ENCODE results near the gene SEC16A. TPM values are rescaled to one million over a fixed set of nuclear protein-coding genes. Genes with fewer than 3 reads are reported as not detected.

Gene SEC16A
- total RNA-seq, 1 donor from 2014 or later: 85.0 TPM

- H3K9me3 Mint-ChIP-seq (ENCODE audit: unreplicated experiment): no peaks in the 10 kb centered on the region
- no peak for DNase-seq (ENCODE audit: extremely low spot score, unreplicated experiment)
- TF ChIP-seq CTCF (IDR thresholded peaks at IDR 0.05): no peak
- peaks cover 7% of the 10 kb centered on the region for H3K36me3 Mint-ChIP-seq (ENCODE audit: unreplicated experiment)
- H3K4me1 Mint-ChIP-seq (ENCODE audit: unreplicated experiment): no peaks in the 10 kb centered on the region
- H3K4me3 Mint-ChIP-seq (ENCODE audit: unreplicated experiment): no peak overlapping the region
- H3K27me3 Mint-ChIP-seq (ENCODE audit: unreplicated experiment): no peaks in the 10 kb centered on the region
- no peak overlapping the region for H3K27ac Mint-ChIP-seq (ENCODE audit: unreplicated experiment)
These were observed 10.7 kb upstream of the SEC16A start for GRCh38 chr9:136493567-136493971.

- H3K4me1 Mint-ChIP-seq (ENCODE audit: unreplicated experiment): no peaks in the 10 kb centered on the region
- H3K36me3 Mint-ChIP-seq (ENCODE audit: unreplicated experiment): peaks cover 7% of the 10 kb centered on the region
- DNase-seq (ENCODE audit: extremely low spot score, unreplicated experiment): no peak
- no peaks in the 10 kb centered on the region for H3K27me3 Mint-ChIP-seq (ENCODE audit: unreplicated experiment)
- no peaks in the 10 kb centered on the region for H3K9me3 Mint-ChIP-seq (ENCODE audit: unreplicated experiment)
- H3K4me3 Mint-ChIP-seq (ENCODE audit: unreplicated experiment): no peak overlapping the region
- H3K27ac Mint-ChIP-seq (ENCODE audit: unreplicated experiment): no peak overlapping the region
- no peak for TF ChIP-seq CTCF (IDR thresholded peaks at IDR 0.05)
These were observed 10.2 kb upstream of the SEC16A start for GRCh38 chr9:136492978-136493522.

GRCh38 chr9:136489731-136490130, 6.9 kb upstream of the SEC16A start:
- H3K27me3 Mint-ChIP-seq (ENCODE audit: unreplicated experiment): no peaks in the 10 kb centered on the region
- no peak for TF ChIP-seq CTCF (IDR thresholded peaks at IDR 0.05)
- H3K4me1 Mint-ChIP-seq (ENCODE audit: unreplicated experiment): peaks cover 2% of the 10 kb centered on the region
- H3K4me3 Mint-ChIP-seq (ENCODE audit: unreplicated experiment): no peak overlapping the region
- H3K9me3 Mint-ChIP-seq (ENCODE audit: unreplicated experiment): no peaks in the 10 kb centered on the region
- H3K27ac Mint-ChIP-seq (ENCODE audit: unreplicated experiment): no peak overlapping the region
- peaks cover 2% of the 10 kb centered on the region for H3K36me3 Mint-ChIP-seq (ENCODE audit: unreplicated experiment)
- no peak for DNase-seq (ENCODE audit: extremely low spot score, unreplicated experiment)

- no peaks in the 10 kb centered on the region for H3K27me3 Mint-ChIP-seq (ENCODE audit: unreplicated experiment)
- no peak for DNase-seq (ENCODE audit: extremely low spot score, unreplicated experiment)
- peak; percentile 99 for TF ChIP-seq CTCF (IDR thresholded peaks at IDR 0.05)
- no peak overlapping the region for H3K4me3 Mint-ChIP-seq (ENCODE audit: unreplicated experiment)
- H3K9me3 Mint-ChIP-seq (ENCODE audit: unreplicated experiment): no peaks in the 10 kb centered on the region
- H3K4me1 Mint-ChIP-seq (ENCODE audit: unreplicated experiment): peaks cover 4% of the 10 kb centered on the region
- no peak overlapping the region for H3K27ac Mint-ChIP-seq (ENCODE audit: unreplicated experiment)
- H3K36me3 Mint-ChIP-seq (ENCODE audit: unreplicated experiment): no peaks in the 10 kb centered on the region
These were observed 5.7 kb upstream of the SEC16A start for GRCh38 chr9:136488247-136489214.

- Mint-ChIP-seq H3K36me3 (ENCODE audit: unreplicated experiment) (no peaks in the 10 kb centered on the region), H3K9me3 (ENCODE audit: unreplicated experiment) (no peaks in the 10 kb centered on the region), H3K27ac (ENCODE audit: unreplicated experiment) (no peak overlapping the region), H3K27me3 (ENCODE audit: unreplicated experiment) (no peaks in the 10 kb centered on the region), H3K4me3 (ENCODE audit: unreplicated experiment) (no peak overlapping the region), H3K4me1 (ENCODE audit: unreplicated experiment) (peaks cover 4% of the 10 kb centered on the region)
- no peak for DNase-seq (ENCODE audit: extremely low spot score, unreplicated experiment)
- TF ChIP-seq CTCF (IDR thresholded peaks at IDR 0.05): no peak
These were observed 4.8 kb upstream of the SEC16A start for GRCh38 chr9:136487672-136488071.
